GM12878 (cell line): ENCODE measurements around the gene RYR2. TPM values are rescaled to one million over a fixed set of nuclear protein-coding genes. Genes with fewer than 3 reads are reported as not detected.

Source experiments
- ATAC-seq: fragments of 200-7000 bp; cut with Tn5 transposase; 3 replicates; pipeline ENCODE4 v1.9.1; 2020; ENCODE audit warnings: mild to moderate bottlenecking, moderate library complexity
- BruUV-seq: library from RNA; stranded (reverse); fragments of 400-500 nt; replicated peaks from 2 replicates; lab custom pipeline; 2021; lab: Mats Ljungman, UMichigan
- CTCF ChIA-PET: fragments of 300-600 bp; sonication (Branson Sonifier 250); formaldehyde crosslinking; extraction: SDS; loops from one replicate; lab custom pipeline; 2021; ENCODE audit warnings: inconsistent platforms; lab: Yijun Ruan, JAX
- POLR2A ChIA-PET: fragments of 350-600 bp; formaldehyde crosslinking; extraction: SDS; loops from one replicate; lab custom pipeline; 2021; ENCODE audit warnings: inconsistent platforms; lab: Charles Lee
- RAD21 ChIA-PET: fragments of 300-600 bp; sonication (Branson Sonifier 250); formaldehyde crosslinking; loops from one replicate; lab custom pipeline; 2023; ENCODE audit warnings: antibody characterized with exemption; ENCODE audit not compliant: unreplicated experiment; lab: Charles Lee
- SMC1A ChIA-PET: fragments of 300-600 bp; sonication (Branson Sonifier 250); formaldehyde crosslinking; loops from one replicate; lab custom pipeline; 2023; ENCODE audit not compliant: unreplicated experiment, uncharacterized antibody; lab: Charles Lee
- DNase-seq: peaks from one replicate; pipeline ENCODE4 v3.0.0-alpha.2; 2011; ENCODE audit warnings: low read depth, low spot score
- FAIRE-seq: peaks from 3 replicates; lab custom pipeline; 2011; peaks lifted over from hg19 to GRCh38; lab: Jason Lieb, UNC
- H2AFZ ChIP-seq: 2 replicates; pipeline ENCODE4 v1.6.0; 2011; ENCODE audit warnings: low read depth, low read length, control low read depth; ENCODE audit not compliant: control insufficient read depth
- H3K27ac ChIP-seq: 2 replicates; pipeline ENCODE4 v1.5.1; 2011; ENCODE audit warnings: control low read depth; ENCODE audit not compliant: control insufficient read depth, insufficient read depth
- H3K27me3 ChIP-seq, 2 experiments: replicated peaks in 1 of 2; 2 replicates each; pipeline versions ENCODE4 v1.6.0 to v1.6.1; 2011; ENCODE audit warnings: low read length in 1 of 2; ENCODE audit not compliant: control insufficient read depth in 2 of 2, insufficient read depth in 2 of 2
- H3K36me3 ChIP-seq, 2 experiments: 2 replicates each; pipeline ENCODE4 v1.5.1; 2011; ENCODE audit warnings: low read length in 1 of 2; ENCODE audit not compliant: control insufficient read depth in 2 of 2, insufficient read depth in 2 of 2
- H3K4me1 ChIP-seq: 2 replicates; pipeline ENCODE4 v1.6.1; 2011; ENCODE audit warnings: mild to moderate bottlenecking, low read length, moderate library complexity, mixed read lengths; ENCODE audit not compliant: control insufficient read depth, insufficient read depth
- H3K4me2 ChIP-seq: 2 replicates; pipeline ENCODE4 v1.6.0; 2011; ENCODE audit warnings: control low read depth; ENCODE audit not compliant: control insufficient read depth, insufficient read depth
- H3K4me3 ChIP-seq: fragments of 200-600 bp; sonication (generic); 2 replicates; pipeline ENCODE4 v1.5.1; 2016
- H3K79me2 ChIP-seq: 2 replicates; pipeline ENCODE4 v1.6.0; 2011; ENCODE audit warnings: low read length; ENCODE audit not compliant: control insufficient read depth, insufficient read depth
- H3K9ac ChIP-seq: 2 replicates; pipeline ENCODE4 v1.8.0; 2011; ENCODE audit warnings: low read length, control low read depth, mixed read lengths; ENCODE audit not compliant: control insufficient read depth, insufficient read depth
- H3K9me3 ChIP-seq: replicated peaks from 3 replicates; pipeline ENCODE4 v1.5.1; 2011; ENCODE audit warnings: mild to moderate bottlenecking, low read length; ENCODE audit not compliant: control insufficient read depth, insufficient read depth
- H4K20me1 ChIP-seq: 2 replicates; pipeline ENCODE4 v1.6.0; 2011; ENCODE audit not compliant: control insufficient read depth, insufficient read depth
- BACH1 ChIP-seq: fragments of 450-650 bp; IDR thresholded peaks from 2 replicates; pipeline ENCODE4 v1.6.1; 2017; ENCODE audit warnings: mild to moderate bottlenecking, borderline replicate concordance
- BRCA1 ChIP-seq: IDR thresholded peaks from 2 replicates; pipeline ENCODE4 v1.6.1; 2011; ENCODE audit warnings: low read depth, low read length, improper control_type of control experiment
- CEBPZ ChIP-seq: fragments of 150-350 bp; IDR thresholded peaks from 2 replicates; pipeline ENCODE4 v1.6.1; 2016; ENCODE audit warnings: low read depth, low read length
- CTCF ChIP-seq, 3 experiments: IDR thresholded peaks in 2 of 3; conservative IDR thresholded peaks in 1 of 3; 2 replicates each; pipeline ENCODE4 v1.5.1; 2011; ENCODE audit warnings: low read depth in 3 of 3, low read length in 3 of 3, mild to moderate bottlenecking in 3 of 3, control low read depth in 2 of 3, moderate library complexity in 2 of 3, inconsistent platforms in 1 of 3, mixed read lengths in 1 of 3; ENCODE audit not compliant: control insufficient read depth in 2 of 3, insufficient read depth in 1 of 3; ENCODE audit errors: extremely low read depth in 1 of 3
- E2F4 ChIP-seq: IDR thresholded peaks from 2 replicates; pipeline ENCODE4 v1.6.1; 2012; ENCODE audit warnings: low read depth, low read length, improper control_type of control experiment
- HDAC2 ChIP-seq: fragments of 200-600 bp; sonication (generic); IDR thresholded peaks from 2 replicates; pipeline ENCODE4 v1.6.1; 2017
- HDAC6 ChIP-seq: fragments of 200-600 bp; sonication (generic); IDR thresholded peaks from one replicate; pipeline ENCODE4 v1.8.0; 2017; ENCODE audit warnings: antibody characterized with exemption; ENCODE audit not compliant: unreplicated experiment
- KLF5 ChIP-seq: fragments of 450-650 bp; IDR thresholded peaks from 2 replicates; pipeline ENCODE4 v1.6.1; 2014; ENCODE audit warnings: mild to moderate bottlenecking; ENCODE audit not compliant: partially characterized antibody
- NKRF ChIP-seq: fragments of 450-650 bp; conservative IDR thresholded peaks from 2 replicates; pipeline ENCODE4 v1.6.1; 2017; ENCODE audit warnings: mild to moderate bottlenecking, moderate library complexity
- NR2C1 ChIP-seq: fragments of 450-650 bp; IDR thresholded peaks from 2 replicates; pipeline ENCODE4 v1.6.1; 2017; ENCODE audit warnings: antibody characterized with exemption, mild to moderate bottlenecking, moderate library complexity
- PAX5 ChIP-seq: IDR thresholded peaks from 2 replicates; pipeline ENCODE4 v1.6.1; 2011; ENCODE audit warnings: low read depth, low read length, borderline replicate concordance
- PBX3 ChIP-seq: IDR thresholded peaks from 2 replicates; pipeline ENCODE4 v1.6.1; 2011; ENCODE audit warnings: mild to moderate bottlenecking, low read depth, low read length, moderate library complexity; ENCODE audit not compliant: insufficient replicate concordance
- SMAD1 ChIP-seq: fragments of 450-650 bp; IDR thresholded peaks from 2 replicates; pipeline ENCODE4 v1.6.1; 2018; ENCODE audit warnings: mild to moderate bottlenecking, low read depth; ENCODE audit not compliant: partially characterized antibody
- TAF1 ChIP-seq: IDR thresholded peaks from 2 replicates; pipeline ENCODE4 v1.6.1; 2011; ENCODE audit warnings: mild to moderate bottlenecking, low read depth, low read length, borderline replicate concordance
- TCF7 ChIP-seq: IDR thresholded peaks from 2 replicates; pipeline ENCODE4 v1.6.1; 2014; ENCODE audit warnings: antibody characterized with exemption, borderline replicate concordance
- WGBS: methylation state at CpG from one replicate; pipeline ENCODE4 v1.1.6; 2016; ENCODE audit warnings: low lambda C conversion rate; ENCODE audit not compliant: insufficient replicate concordance, insufficient coverage; ENCODE audit errors: missing lambda C conversion rate; 5-methylcytosine and 5-hydroxymethylcytosine counted together
- in situ Hi-C: fragments of 300-500 bp; cut with MboI; formaldehyde crosslinking; loops from 9 replicates; pipeline ENCODE4 v1.14.3; 2018; ENCODE audit warnings: mixed read lengths
- intact Hi-C: fragments of 100-400 bp; cut with micrococcal nuclease; formaldehyde crosslinking; loops from one replicate; pipeline ENCODE4 v1.14.2; 2022; ENCODE audit not compliant: unreplicated experiment
- polyA plus RNA-seq, 11 experiments: library from polyadenylated mRNA; depleted of rRNA in 4 of 11; unstranded in 6 of 11; stranded (reverse) in 5 of 11; fragments of >200 nt; fragmentation: Nextera tagmentation in 4 of 11; fragmentation: Illumina TruSeq in 1 of 11; extraction: Ambion mirVana in 4 of 11; extraction: Trizol in 1 of 11; gene quantifications; 1 replicate in 1 of 11; 2 replicates in 10 of 11; pipeline versions ENCODE4 v1.2.1 to v1.2.3, GENCODE V29; 2011 to 2016; ENCODE audit warnings: inconsistent platforms in 2 of 11, missing spikeins in 2 of 11, low read depth in 1 of 11
- total RNA-seq, 4 experiments: library from RNA; depleted of rRNA in 3 of 4; stranded (reverse); fragments of >200 nt in 3 of 4; fragmentation: Illumina TruSeq in 1 of 4; extraction: Trizol in 1 of 4; gene quantifications; 2 replicates each; pipeline versions ENCODE4 v1.2.1 to v1.2.3, GENCODE V29; 2013 to 2021

The RYR2 gene
- total and polyA plus RNA-seq, 10 of the 15 experiments (the other 5 are each of a cell fraction or from before 2014, with no cell fraction given), result 0.01 to 0.04 TPM; not detected in 8

GRCh38 chr1:237042526-237042891 lies 525 bp downstream of the RYR2 start:
- H3K4me1 ChIP-seq, result no peaks in the 10 kb centered on the region
- no peaks in the 10 kb centered on the region for H3K36me3 ChIP-seq
- no peaks in the 10 kb centered on the region for H3K9me3 ChIP-seq
- no peak for FAIRE-seq
- H3K27me3 ChIP-seq, result peaks cover 7 to 10% of the 10 kb centered on the region in 2 experiments
- H3K9ac ChIP-seq, result no peak overlapping the region
- no peak for DNase-seq
- no TSS peak for BruUV-seq
- H3K4me3 ChIP-seq, result no peak overlapping the region
- no peak overlapping the region for H3K4me2 ChIP-seq
- ChIA-PET POLR2A (no interaction called here), SMC1A (no interaction called here), RAD21 (no interaction called here), CTCF (no interaction called here)
- 33% methylated on average over 5 of the region's 41 CpGs for WGBS
- ATAC-seq, result no peak
- no peaks in the 10 kb centered on the region for H4K20me1 ChIP-seq
- no peaks in the 10 kb centered on the region for H3K79me2 ChIP-seq
- in situ Hi-C loops, result no loop called here
- no peak overlapping the region for H3K27ac ChIP-seq
- no peak overlapping the region for H2AFZ ChIP-seq
- intact Hi-C loops, result no loop called here
- TF ChIP-seq TAF1 (no peak), E2F4 (no peak), NR2C1 (no peak), CTCF (IDR thresholded peaks at IDR 0.05 in 2 of 3, conservative IDR thresholded peaks at IDR 0.05 in 1 of 3; ENCODE audit: control insufficient read depth in 2 of 3, extremely low read depth in 1 of 3, insufficient read depth in 1 of 3, low read depth in 3 of 3, low read length in 3 of 3) (no peak), NKRF (no peak), KLF5 (no peak), SMAD1 (no peak), PAX5 (no peak), HDAC2 (no peak), PBX3 (no peak), CEBPZ (no peak), BACH1 (no peak), TCF7 (no peak), HDAC6 (no peak), BRCA1 (no peak)
